Esophagus muscularis mucosa (tissue), 4 donors: ENCODE results near the gene FAM120C. TPM values are rescaled to one million over a fixed set of nuclear protein-coding genes. Genes with fewer than 3 reads are reported as not detected.

Source experiments
- DNase-seq: peaks from one replicate; pipeline ENCODE4 v3.0.0-alpha.2; 2017; ENCODE audit errors: extremely low spot score
- H3K27ac ChIP-seq, 4 donors: fragments of 200-600 bp; sonication (generic); replicated peaks in 1 of 4; 1 replicate in 3 of 4; 2 replicates in 1 of 4; pipeline ENCODE4 v1.5.1; 2016 to 2019; ENCODE audit warnings: mild to moderate bottlenecking in 1 of 4
- H3K27me3 ChIP-seq, 4 donors: fragments of 200-600 bp; sonication (generic); one replicate each; pipeline versions ENCODE4 v1.5.1 to v1.6.0; 2016 to 2019
- H3K36me3 ChIP-seq, 4 donors: fragments of 200-600 bp; sonication (generic); one replicate each; pipeline ENCODE4 v1.5.1; 2016 to 2019
- H3K4me1 ChIP-seq, 4 donors: fragments of 200-600 bp; sonication (generic); one replicate each; pipeline ENCODE4 v1.5.1; 2016 to 2019
- H3K4me3 ChIP-seq, 4 donors: fragments of 200-600 bp; sonication (generic); 1 replicate in 2 of 4; 2 replicates in 2 of 4; pipeline ENCODE4 v1.5.1; 2016 to 2019; ENCODE audit warnings: mild to moderate bottlenecking in 4 of 4, moderate library complexity in 1 of 4
- H3K9me3 ChIP-seq, 4 donors: fragments of 200-600 bp; sonication (generic); 1 replicate in 3 of 4; 2 replicates in 1 of 4; pipeline ENCODE4 v1.5.1; 2016 to 2019
- EP300 ChIP-seq: sonication (generic); formaldehyde crosslinking; IDR thresholded peaks from one replicate; pipeline ENCODE4 v1.6.1; 2017; ENCODE audit warnings: antibody characterized with exemption
- POLR2A ChIP-seq: fragments of 450-650 bp; IDR thresholded peaks from one replicate; pipeline ENCODE4 v1.6.1; 2017; ENCODE audit warnings: antibody characterized with exemption, moderate library complexity, mild to moderate bottlenecking, low read depth
- POLR2AphosphoS5 ChIP-seq, 2 donors: sonication (generic); formaldehyde crosslinking; IDR thresholded peaks; one replicate each; pipeline ENCODE4 v1.6.1; 2017; ENCODE audit warnings: antibody characterized with exemption in 2 of 2
- WGBS: methylation state at CpG from one replicate; pipeline ENCODE4 v1.1.5; 2018; 5-methylcytosine and 5-hydroxymethylcytosine counted together
- intact Hi-C: fragments of 100-400 bp; cut with DNase I; formaldehyde crosslinking; loops from one replicate; pipeline ENCODE4 v1.15.1; 2023
- total RNA-seq, 4 donors: library from RNA; depleted of rRNA; stranded (reverse); fragments of >200 nt; gene quantifications; one replicate each; pipeline versions ENCODE4 v1.1.0 to v1.2.1, GENCODE V29; 2016
- TF ChIP-seq, protein P1 (sequence below), 3 experiments: fragments of 200-600 bp in 2 of 3; fragments of 450-650 bp in 1 of 3; sonication (generic) in 2 of 3; IDR thresholded peaks; one replicate each; pipeline ENCODE4 v1.5.1; 2017 to 2019; ENCODE audit warnings: antibody characterized with exemption in 3 of 3, mild to moderate bottlenecking in 2 of 3, moderate library complexity in 1 of 3

The FAM120C gene
- total RNA-seq, 4 donors from 2014 or later = 3.3 to 7.0 (median 5.9) TPM

DNA sequence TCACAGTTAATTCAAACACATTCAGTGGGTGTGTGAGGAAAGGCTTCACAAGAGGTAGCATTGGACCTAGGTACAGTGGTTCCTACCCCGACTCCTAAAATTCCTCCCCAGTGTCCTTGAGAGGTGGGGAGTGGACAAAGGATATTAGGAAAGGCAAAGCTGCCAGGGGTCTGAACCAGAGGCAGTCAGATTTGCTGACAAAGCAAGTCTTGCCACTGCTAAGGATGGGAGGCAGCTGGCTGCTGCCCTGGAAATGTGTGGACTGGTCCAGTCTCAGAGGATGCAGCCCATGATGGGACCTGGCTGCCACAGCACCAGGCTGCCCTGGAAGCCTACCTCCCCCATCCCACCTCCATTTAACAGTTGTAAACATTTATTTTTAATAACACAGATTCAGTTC is 134.6 kb downstream of the FAM120C start:
- TF ChIP-seq, protein P1, sequence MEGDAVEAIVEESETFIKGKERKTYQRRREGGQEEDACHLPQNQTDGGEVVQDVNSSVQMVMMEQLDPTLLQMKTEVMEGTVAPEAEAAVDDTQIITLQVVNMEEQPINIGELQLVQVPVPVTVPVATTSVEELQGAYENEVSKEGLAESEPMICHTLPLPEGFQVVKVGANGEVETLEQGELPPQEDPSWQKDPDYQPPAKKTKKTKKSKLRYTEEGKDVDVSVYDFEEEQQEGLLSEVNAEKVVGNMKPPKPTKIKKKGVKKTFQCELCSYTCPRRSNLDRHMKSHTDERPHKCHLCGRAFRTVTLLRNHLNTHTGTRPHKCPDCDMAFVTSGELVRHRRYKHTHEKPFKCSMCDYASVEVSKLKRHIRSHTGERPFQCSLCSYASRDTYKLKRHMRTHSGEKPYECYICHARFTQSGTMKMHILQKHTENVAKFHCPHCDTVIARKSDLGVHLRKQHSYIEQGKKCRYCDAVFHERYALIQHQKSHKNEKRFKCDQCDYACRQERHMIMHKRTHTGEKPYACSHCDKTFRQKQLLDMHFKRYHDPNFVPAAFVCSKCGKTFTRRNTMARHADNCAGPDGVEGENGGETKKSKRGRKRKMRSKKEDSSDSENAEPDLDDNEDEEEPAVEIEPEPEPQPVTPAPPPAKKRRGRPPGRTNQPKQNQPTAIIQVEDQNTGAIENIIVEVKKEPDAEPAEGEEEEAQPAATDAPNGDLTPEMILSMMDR (IDR thresholded peaks at IDR 0.05) = no peak
- TF ChIP-seq POLR2AphosphoS5 (IDR thresholded peaks at IDR 0.05) (no peak), POLR2A (no peak), EP300 (no peak)
- H3K27ac ChIP-seq = no peak overlapping the region
- H3K4me1 ChIP-seq = peaks cover 0 to 9% (median 6%) of the 10 kb centered on the region in 4 donors
- H3K27me3 ChIP-seq = no peaks in the 10 kb centered on the region
- no peak overlapping the region for H3K4me3 ChIP-seq
- no peaks in the 10 kb centered on the region for H3K36me3 ChIP-seq
- peaks cover 0 to 7% (median 0%) of the 10 kb centered on the region in 4 donors for H3K9me3 ChIP-seq
- WGBS = 78% methylated on average over 1 of the region's 1 CpG
- intact Hi-C loops = loop anchor here (10.0 kb wide), 2 partner anchors 136 to 596 kb away; partner anchors contain the start of gene FAM120C
- DNase-seq = no peak

DNA sequence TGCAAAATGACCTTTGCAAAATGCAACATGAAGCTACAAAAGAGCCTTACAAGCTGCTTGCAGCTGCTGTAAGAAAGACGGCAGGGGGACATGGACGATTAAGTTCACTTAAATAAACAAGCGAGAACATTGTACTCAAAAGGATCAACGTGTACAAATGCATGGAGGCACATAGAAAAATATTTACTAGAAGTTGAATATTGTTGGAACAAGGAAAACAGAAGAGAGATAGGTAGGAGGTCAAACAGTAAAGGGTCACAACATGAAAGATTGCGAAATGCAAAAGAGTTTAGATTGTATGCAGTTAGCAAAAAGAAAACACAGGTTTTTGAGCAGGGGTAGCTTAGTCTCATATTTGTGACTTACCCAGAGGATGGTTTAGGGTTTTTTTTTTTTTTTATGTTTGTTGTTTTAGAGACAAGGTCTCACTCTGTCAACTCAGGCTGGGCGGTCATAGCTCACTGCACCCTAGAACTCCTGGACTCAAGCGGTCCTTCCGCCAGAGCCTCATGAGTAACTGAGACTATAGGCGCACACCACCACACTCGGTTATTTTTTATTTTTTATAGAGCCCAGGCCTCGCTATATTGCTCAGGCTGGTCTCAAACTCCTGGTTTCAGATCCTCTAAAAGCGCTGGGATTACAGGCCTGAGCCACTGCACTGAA is 137.4 kb downstream of the FAM120C start:
- intact Hi-C loops = loop anchor here (10.0 kb wide), 2 partner anchors 139 to 599 kb away; partner anchors contain the start of gene FAM120C
- 82% methylated on average over 12 of the region's 12 CpGs for WGBS
- TF ChIP-seq POLR2AphosphoS5 (IDR thresholded peaks at IDR 0.05) = no peak
- no peak for TF ChIP-seq EP300
- TF ChIP-seq, protein P1 (IDR thresholded peaks at IDR 0.05) = no peak
- no peak for TF ChIP-seq POLR2A
- no peaks in the 10 kb centered on the region for H3K9me3 ChIP-seq
- peak overlapping the region in 2 of 4 donors; percentile 92 to 96 for H3K27ac ChIP-seq
- DNase-seq = no peak
- H3K36me3 ChIP-seq = peaks cover 0 to 13% (median 6%) of the 10 kb centered on the region in 4 donors
- no peaks in the 10 kb centered on the region for H3K27me3 ChIP-seq
- H3K4me1 ChIP-seq = peaks cover 0 to 19% (median 13%) of the 10 kb centered on the region in 4 donors
- no peak overlapping the region for H3K4me3 ChIP-seq

DNA sequence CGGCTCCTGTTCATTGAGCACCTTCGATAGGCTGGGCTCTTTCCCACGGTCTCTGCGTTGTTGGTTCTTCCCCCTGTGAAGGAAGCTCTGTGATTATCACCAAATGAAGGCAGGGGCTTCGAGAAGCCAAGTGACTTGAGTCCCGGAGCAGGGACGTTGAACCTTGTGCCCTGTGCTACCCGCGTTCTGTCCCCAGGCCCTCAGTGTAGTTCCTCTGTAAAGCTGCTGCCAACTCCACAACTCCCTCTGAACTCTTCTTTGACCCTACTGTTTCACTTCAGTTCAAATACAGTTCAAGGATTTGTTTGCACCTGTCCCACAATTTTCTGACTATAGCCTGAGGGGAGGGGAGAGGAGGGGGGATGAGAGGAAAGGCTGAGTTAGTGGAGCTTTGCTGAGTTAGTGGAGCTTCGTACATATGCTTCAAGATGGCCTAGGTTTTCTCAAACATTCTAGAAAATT is 138.1 kb downstream of the FAM120C start:
- intact Hi-C loops = loop anchor here (10.0 kb wide), 2 partner anchors 140 to 600 kb away; partner anchors contain the start of gene FAM120C
- Histone ChIP-seq H3K27me3 (no peaks in the 10 kb centered on the region), H3K4me1 (peaks cover 0 to 19% (median 13%) of the 10 kb centered on the region in 4 donors), H3K4me3 (peak overlapping the region; percentile 68 to 82 (median 71)), H3K36me3 (peaks cover 0 to 21% (median 10%) of the 10 kb centered on the region in 4 donors), H3K27ac (peak overlapping the region; percentile 92 to 96 (median 94)), H3K9me3 (no peaks in the 10 kb centered on the region)
- 53% methylated on average over 10 of the region's 10 CpGs for WGBS
- DNase-seq = no peak
- TF ChIP-seq POLR2A (no peak), EP300 (no peak), POLR2AphosphoS5 (IDR thresholded peaks at IDR 0.05) (no peak)
- TF ChIP-seq, protein P1 (IDR thresholded peaks at IDR 0.05) = no peak

DNA sequence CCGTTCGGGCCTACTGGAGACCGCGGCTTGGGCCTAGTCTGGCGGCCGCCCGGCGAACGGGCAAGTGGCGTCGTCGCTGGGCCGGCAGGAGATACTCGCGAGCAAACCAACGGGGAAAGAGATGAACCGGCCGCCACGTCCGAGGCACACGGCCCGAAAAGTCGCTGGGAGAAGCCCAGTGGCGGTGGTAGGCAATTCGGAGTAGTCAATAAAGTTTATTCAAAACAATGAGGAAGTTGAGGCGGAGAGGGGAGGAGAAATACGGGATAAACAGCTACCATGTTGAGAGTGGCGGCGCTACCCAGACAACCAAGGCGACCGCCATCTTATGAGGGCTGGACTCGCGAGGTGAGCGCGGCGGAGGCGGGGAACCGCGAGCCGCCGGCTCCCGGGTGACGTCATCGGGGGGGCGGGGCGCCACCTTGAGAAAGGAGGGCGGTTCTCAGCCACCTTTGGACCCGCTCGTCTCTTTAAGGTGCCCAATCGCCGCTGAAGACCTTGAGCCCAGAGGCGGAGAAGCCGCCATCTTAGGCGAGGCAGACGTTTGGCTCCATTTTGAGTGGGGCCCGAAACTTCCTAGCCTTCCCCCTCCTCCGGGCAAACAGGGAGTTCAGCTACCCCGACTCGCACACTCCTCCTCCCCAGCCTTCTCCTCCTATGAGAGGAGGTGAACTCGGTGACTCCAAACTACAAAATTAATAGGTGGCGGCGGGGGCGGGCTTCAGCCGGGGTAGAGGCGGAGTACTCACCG is 138.8 kb downstream of the FAM120C start, which contains the start of gene PHF8:
Gene PHF8, minus strand, starts transcription at position 348 of the 751 bp plus-strand sequence. CDS start 1,745 bp downstream, outside the sequence.
- Histone ChIP-seq H3K27me3 (no peaks in the 10 kb centered on the region), H3K36me3 (peaks cover 0 to 27% (median 13%) of the 10 kb centered on the region in 4 donors), H3K4me3 (peak within 1 kb of the TSS; percentile 68 to 82 (median 71)), H3K4me1 (peaks cover 0 to 19% (median 13%) of the 10 kb centered on the region in 4 donors), H3K27ac (peak within 1 kb of the TSS; percentile 92 to 96 (median 94)), H3K9me3 (no peaks in the 10 kb centered on the region)
- peak; percentile 96 for DNase-seq
- WGBS = 45% methylated on average over 63 of the region's 66 CpGs
- intact Hi-C loops = loop anchor here (10.0 kb wide), 2 partner anchors 140 to 600 kb away; partner anchors contain the start of gene FAM120C
- TF ChIP-seq, protein P1 (IDR thresholded peaks at IDR 0.05) = no peak
- TF ChIP-seq EP300 (no peak), POLR2A (no peak), POLR2AphosphoS5 (IDR thresholded peaks at IDR 0.05) (peak; percentile 66 to 71)
